Natural killer cell treated with Interleukin-12 subunit alpha and Interleukin-12 subunit beta and Interleukin-15 and Interleukin-18, amount 100 ng/mL, for 72 hours (primary cell): ENCODE data around the gene SPOCD1. TPM values are rescaled to one million over a fixed set of nuclear protein-coding genes. Genes with fewer than 3 reads are reported as not detected.

ENCODE experiments used
- ATAC-seq, 2 donors: fragments of 150-1000 bp; cut with Tn5 transposase in 1 of 2; sonication (Bioruptor Pico), chemical (Tn5 transposase) in 1 of 2; 2 replicates each; pipeline ENCODE4 v1.10.0; 2021
- DNase-seq: peaks from one replicate; pipeline ENCODE4 v3.0.0; 2022; ENCODE audit warnings: low spot score
- H3K27ac Mint-ChIP-seq, 2 donors: 1 replicate in 1 of 2; 2 replicates in 1 of 2; pipeline ENCODE4 v1.8.0; 2022; ENCODE audit warnings: mixed read lengths in 2 of 2, mild to moderate bottlenecking in 1 of 2, moderate library complexity in 1 of 2
- H3K27me3 Mint-ChIP-seq, 2 donors: 1 replicate in 1 of 2; 2 replicates in 1 of 2; pipeline ENCODE4 v1.8.0; 2022; ENCODE audit warnings: mixed read lengths in 2 of 2
- H3K36me3 Mint-ChIP-seq: one replicate; pipeline ENCODE4 v1.8.0; 2022; ENCODE audit warnings: mixed read lengths
- H3K4me1 Mint-ChIP-seq, 2 donors: 1 replicate in 1 of 2; 2 replicates in 1 of 2; pipeline ENCODE4 v1.8.0; 2022; ENCODE audit warnings: low read depth in 2 of 2, mixed read lengths in 2 of 2, mild to moderate bottlenecking in 1 of 2
- H3K4me3 Mint-ChIP-seq: one replicate; pipeline ENCODE4 v1.8.0; 2022; ENCODE audit warnings: mixed read lengths
- H3K9me3 Mint-ChIP-seq: 2 replicates; pipeline ENCODE4 v1.8.0; 2022; ENCODE audit warnings: mixed read lengths
- total RNA-seq, 2 donors: library from RNA; stranded (reverse); gene quantifications; one replicate each; pipeline ENCODE4 v1.2.3, GENCODE V29; 2022

SPOCD1 gene
- total RNA-seq, 2 donors from 2014 or later: not detected

GRCh38 chr1:31775210-31775999, 40.4 kb downstream of the SPOCD1 start:
- Mint-ChIP-seq H3K36me3 (peaks cover 4% of the 10 kb centered on the region), H3K9me3 (no peaks in the 10 kb centered on the region), H3K27ac (no peak overlapping the region), H3K4me1 (peaks cover 15 to 16% of the 10 kb centered on the region in 2 donors), H3K27me3 (peaks cover 36 to 59% of the 10 kb centered on the region in 2 donors), H3K4me3 (no peak overlapping the region)
- ATAC-seq (no peak), DNase-seq (no peak)

GRCh38 chr1:31774495-31774894, 41.3 kb downstream of the SPOCD1 start:
- H3K4me1 Mint-ChIP-seq: peaks cover 15 to 16% of the 10 kb centered on the region in 2 donors

GRCh38 chr1:31773861-31774260, 42.0 kb downstream of the SPOCD1 start:
- ATAC-seq: no peak
- Mint-ChIP-seq H3K4me3 (no peak overlapping the region), H3K27me3 (peaks cover 36 to 59% of the 10 kb centered on the region in 2 donors), H3K36me3 (peaks cover 4% of the 10 kb centered on the region), H3K9me3 (no peaks in the 10 kb centered on the region), H3K27ac (no peak overlapping the region), H3K4me1 (peaks cover 15 to 18% of the 10 kb centered on the region in 2 donors)
- DNase-seq: no peak

More at GRCh38 chr1:31774495-31774894, 41.3 kb downstream of the SPOCD1 start:
- H3K9me3 Mint-ChIP-seq: no peaks in the 10 kb centered on the region
- H3K27me3 Mint-ChIP-seq: peaks cover 36 to 59% of the 10 kb centered on the region in 2 donors
- no peak overlapping the region for H3K27ac Mint-ChIP-seq
- no peak overlapping the region for H3K4me3 Mint-ChIP-seq
- H3K36me3 Mint-ChIP-seq: peaks cover 4% of the 10 kb centered on the region
- DNase-seq: no peak
- no peak for ATAC-seq

- Mint-ChIP-seq H3K36me3 (peaks cover 4% of the 10 kb centered on the region), H3K4me3 (peak overlapping the region; percentile 91), H3K4me1 (peaks cover 15 to 18% of the 10 kb centered on the region in 2 donors), H3K9me3 (no peaks in the 10 kb centered on the region), H3K27me3 (peaks cover 36 to 57% of the 10 kb centered on the region in 2 donors), H3K27ac (peak overlapping the region in 1 of 2 donors; percentile 29)
- ATAC-seq (peak; percentile 26 to 48), DNase-seq (no peak)
Observed at GRCh38 chr1:31772669-31773248, 43.1 kb downstream of the SPOCD1 start.

GRCh38 chr1:31771891-31772668, 43.7 kb downstream of the SPOCD1 start:
- H3K27me3 Mint-ChIP-seq: peaks cover 36 to 50% of the 10 kb centered on the region in 2 donors
- DNase-seq (no peak), ATAC-seq (peak; percentile 42 to 54)
- H3K36me3 Mint-ChIP-seq: peaks cover 4% of the 10 kb centered on the region
- H3K9me3 Mint-ChIP-seq: no peaks in the 10 kb centered on the region
- H3K4me3 Mint-ChIP-seq: peak overlapping the region; percentile 91
- peak overlapping the region in 1 of 2 donors; percentile 29 for H3K27ac Mint-ChIP-seq
- H3K4me1 Mint-ChIP-seq: peaks cover 15 to 18% of the 10 kb centered on the region in 2 donors

- Mint-ChIP-seq H3K9me3 (no peaks in the 10 kb centered on the region), H3K36me3 (peaks cover 4% of the 10 kb centered on the region), H3K4me1 (peaks cover 18% of the 10 kb centered on the region in 2 donors), H3K4me3 (no peak overlapping the region), H3K27ac (no peak overlapping the region), H3K27me3 (peaks cover 29 to 37% of the 10 kb centered on the region in 2 donors)
- DNase-seq (no peak), ATAC-seq (no peak)
Observed at GRCh38 chr1:31769720-31770390, 46.0 kb downstream of the SPOCD1 start.

GRCh38 chr1:31768939-31769704, 46.7 kb downstream of the SPOCD1 start:
- ATAC-seq: no peak
- H3K4me3 Mint-ChIP-seq: no peak overlapping the region
- peaks cover 23 to 30% of the 10 kb centered on the region in 2 donors for H3K27me3 Mint-ChIP-seq
- DNase-seq: no peak
- H3K9me3 Mint-ChIP-seq: no peaks in the 10 kb centered on the region
- peaks cover 20 to 22% of the 10 kb centered on the region in 2 donors for H3K4me1 Mint-ChIP-seq
- no peak overlapping the region for H3K27ac Mint-ChIP-seq
- peaks cover 4% of the 10 kb centered on the region for H3K36me3 Mint-ChIP-seq

GRCh38 chr1:31768407-31768907, 47.4 kb downstream of the SPOCD1 start:
- ATAC-seq (no peak), DNase-seq (no peak)
- H3K36me3 Mint-ChIP-seq: peaks cover 4% of the 10 kb centered on the region
- H3K4me3 Mint-ChIP-seq: no peak overlapping the region
- H3K4me1 Mint-ChIP-seq: peaks cover 21 to 22% of the 10 kb centered on the region in 2 donors
- peaks cover 17 to 23% of the 10 kb centered on the region in 2 donors for H3K27me3 Mint-ChIP-seq
- H3K27ac Mint-ChIP-seq: no peak overlapping the region
- no peaks in the 10 kb centered on the region for H3K9me3 Mint-ChIP-seq

GRCh38 chr1:31767225-31767624, 48.6 kb downstream of the SPOCD1 start:
- ATAC-seq (no peak), DNase-seq (no peak)
- Mint-ChIP-seq H3K9me3 (no peaks in the 10 kb centered on the region), H3K27me3 (peaks cover 10 to 12% of the 10 kb centered on the region in 2 donors), H3K4me1 (peaks cover 17 to 19% of the 10 kb centered on the region in 2 donors), H3K4me3 (no peak overlapping the region), H3K36me3 (peaks cover under 1% of the 10 kb centered on the region), H3K27ac (no peak overlapping the region)

- Mint-ChIP-seq H3K27ac (no peak overlapping the region), H3K4me3 (no peak overlapping the region), H3K36me3 (no peaks in the 10 kb centered on the region), H3K4me1 (peaks cover 13 to 16% of the 10 kb centered on the region in 2 donors), H3K27me3 (peaks cover 0 to 3% of the 10 kb centered on the region in 2 donors), H3K9me3 (no peaks in the 10 kb centered on the region)
- no peak for ATAC-seq
- no peak for DNase-seq
Observed at GRCh38 chr1:31765516-31765915, 50.3 kb downstream of the SPOCD1 start.

- peaks cover 13 to 18% of the 10 kb centered on the region in 2 donors for H3K4me1 Mint-ChIP-seq
- no peak for DNase-seq
- no peaks in the 10 kb centered on the region for H3K9me3 Mint-ChIP-seq
- no peak for ATAC-seq
- H3K27ac Mint-ChIP-seq: no peak overlapping the region
- peaks cover 0 to 3% of the 10 kb centered on the region in 2 donors for H3K27me3 Mint-ChIP-seq
- H3K36me3 Mint-ChIP-seq: no peaks in the 10 kb centered on the region
- peak overlapping the region; percentile 72 for H3K4me3 Mint-ChIP-seq
Observed at GRCh38 chr1:31765041-31765467, 50.8 kb downstream of the SPOCD1 start.

- Mint-ChIP-seq H3K4me3 (peak within 1 kb of the TSS; percentile 85), H3K27me3 (peaks cover 0 to 3% of the 10 kb centered on the region in 2 donors), H3K4me1 (peaks cover 13 to 24% of the 10 kb centered on the region in 2 donors), H3K27ac (peak within 1 kb of the TSS in 1 of 2 donors; percentile 27), H3K9me3 (no peaks in the 10 kb centered on the region), H3K36me3 (no peaks in the 10 kb centered on the region)
- ATAC-seq (peak in 1 of 2 donors; percentile 40), DNase-seq (no peak)
Observed at GRCh38 chr1:31764312-31765040, 51.3 kb downstream of the SPOCD1 start, which contains the start of gene ADGRB2. Gene ADGRB2 (minus strand): TSS chr1:31764340. CDS start chr1:31757221, 7,119 bp downstream.
